C4-2B (cell line): ENCODE data around the gene ATP10D.
A peak's percentile ranks its signal among the peaks of the same experiment; 100 is the strongest.

Experiments used
- H3K27ac ChIP-seq: fragments of 450-650 bp; 2 replicates; pipeline ENCODE4 v1.5.1; 2017
- ZFX ChIP-seq: fragments of 450-650 bp; IDR thresholded peaks from 2 replicates; pipeline ENCODE4 v1.6.1; 2017
- TF ChIP-seq, protein P1 (sequence below): fragments of 450-650 bp; conservative IDR thresholded peaks from 2 replicates; pipeline ENCODE4 v1.5.1; 2017; ENCODE audit warnings: mild to moderate bottlenecking

ATP10D gene

DNA sequence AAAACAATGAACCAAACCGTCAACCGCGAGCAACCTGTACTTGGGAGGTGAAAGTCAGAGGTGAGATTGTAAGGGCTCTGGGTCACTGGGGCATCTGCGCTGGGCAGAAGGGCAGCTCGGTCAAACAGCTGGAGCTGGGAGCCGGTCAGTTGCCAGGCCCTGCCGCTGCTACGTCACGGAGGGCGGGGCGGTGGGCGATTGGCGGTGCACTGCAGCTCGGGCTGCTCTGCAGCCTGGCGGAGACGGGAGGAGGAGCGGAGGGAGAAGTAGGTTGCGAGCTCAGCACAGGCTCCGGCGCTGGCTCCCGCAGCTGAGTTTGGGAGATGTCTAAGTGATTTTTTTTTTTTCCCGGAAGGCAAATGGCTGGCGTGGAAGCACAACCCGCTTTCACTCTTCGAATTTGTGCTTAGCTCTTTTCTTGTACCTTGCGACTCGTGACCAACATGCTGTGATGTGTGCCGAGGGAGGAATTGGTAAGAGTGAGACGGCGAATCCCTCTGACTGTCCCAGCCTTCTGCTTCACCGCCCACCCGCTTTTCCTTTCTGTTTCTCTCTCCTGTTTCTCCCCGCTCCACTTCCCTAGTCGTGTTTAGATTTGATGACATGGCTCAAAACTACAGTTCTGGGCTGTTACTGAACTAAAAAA is at the start of gene ATP10D:
Gene ATP10D (plus strand): TSS at position 229 of the 646 bp plus-strand sequence. CDS start 27,266 bp downstream, outside the sequence.
- no peak for TF ChIP-seq ZFX
- TF ChIP-seq, protein P1, sequence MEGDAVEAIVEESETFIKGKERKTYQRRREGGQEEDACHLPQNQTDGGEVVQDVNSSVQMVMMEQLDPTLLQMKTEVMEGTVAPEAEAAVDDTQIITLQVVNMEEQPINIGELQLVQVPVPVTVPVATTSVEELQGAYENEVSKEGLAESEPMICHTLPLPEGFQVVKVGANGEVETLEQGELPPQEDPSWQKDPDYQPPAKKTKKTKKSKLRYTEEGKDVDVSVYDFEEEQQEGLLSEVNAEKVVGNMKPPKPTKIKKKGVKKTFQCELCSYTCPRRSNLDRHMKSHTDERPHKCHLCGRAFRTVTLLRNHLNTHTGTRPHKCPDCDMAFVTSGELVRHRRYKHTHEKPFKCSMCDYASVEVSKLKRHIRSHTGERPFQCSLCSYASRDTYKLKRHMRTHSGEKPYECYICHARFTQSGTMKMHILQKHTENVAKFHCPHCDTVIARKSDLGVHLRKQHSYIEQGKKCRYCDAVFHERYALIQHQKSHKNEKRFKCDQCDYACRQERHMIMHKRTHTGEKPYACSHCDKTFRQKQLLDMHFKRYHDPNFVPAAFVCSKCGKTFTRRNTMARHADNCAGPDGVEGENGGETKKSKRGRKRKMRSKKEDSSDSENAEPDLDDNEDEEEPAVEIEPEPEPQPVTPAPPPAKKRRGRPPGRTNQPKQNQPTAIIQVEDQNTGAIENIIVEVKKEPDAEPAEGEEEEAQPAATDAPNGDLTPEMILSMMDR, result no peak
- H3K27ac ChIP-seq, result no peak within 1 kb of the TSS; the same call in 1 of the 2 replicates

DNA sequence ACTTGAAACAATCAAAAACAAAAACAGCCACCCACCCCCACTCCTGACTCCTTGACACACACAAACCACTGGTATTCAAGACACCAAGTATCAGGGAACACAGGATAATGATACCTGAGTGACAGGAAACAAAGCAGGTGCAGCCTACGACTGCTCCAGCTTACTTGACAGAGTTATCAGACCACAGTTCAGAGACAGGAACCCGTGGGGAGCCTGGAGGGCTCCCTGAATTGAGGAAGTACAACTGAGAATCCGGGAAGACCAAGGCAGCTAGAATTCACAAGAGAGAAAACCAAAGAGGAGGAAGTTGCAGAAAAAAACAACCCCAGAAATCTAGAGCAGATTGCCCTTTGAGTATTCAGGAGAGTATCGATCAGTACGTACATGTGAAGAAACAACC is 42.1 kb upstream of the ATP10D start:
- no peak overlapping the region for H3K27ac ChIP-seq
- TF ChIP-seq, protein P1, result no peak
- no peak for TF ChIP-seq ZFX

DNA sequence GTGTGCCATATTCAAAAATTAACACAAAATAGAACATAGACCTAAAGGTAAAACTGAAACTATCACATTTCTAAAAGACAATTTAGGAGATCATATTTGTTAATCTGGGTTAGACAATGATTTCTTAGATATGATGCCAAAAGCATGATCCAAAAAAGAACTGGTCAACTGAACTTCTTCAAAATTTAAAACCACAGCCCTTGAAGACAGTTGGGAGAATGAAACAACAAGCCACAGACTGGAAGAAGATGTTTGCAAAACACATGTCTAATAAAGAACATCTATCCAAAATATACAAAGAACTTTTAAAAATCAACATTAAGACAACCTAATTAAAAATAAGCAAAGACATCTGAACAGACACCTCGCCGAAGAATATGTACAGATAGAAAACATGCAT is 41.0 kb upstream of the ATP10D start:
- H3K27ac ChIP-seq, result no peak overlapping the region
- TF ChIP-seq, protein P1, result no peak

DNA sequence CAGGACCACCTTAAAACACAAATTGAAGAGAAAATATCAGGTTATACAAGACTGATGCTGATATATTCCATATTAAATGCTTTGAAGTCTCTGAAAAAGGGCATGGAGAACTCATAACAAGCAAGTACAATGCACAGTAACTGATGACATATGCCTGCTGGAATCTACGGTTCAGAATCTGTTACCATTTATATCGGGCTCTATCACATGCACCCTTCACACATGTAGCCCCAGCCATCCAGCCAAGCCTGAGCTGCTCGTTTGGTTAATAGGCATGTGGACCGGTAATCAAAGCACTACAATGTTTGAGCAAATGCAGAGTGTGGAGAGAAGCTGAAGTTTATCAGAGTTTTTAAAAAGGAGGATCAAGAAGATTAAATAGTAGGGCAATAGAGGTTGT is 33.4 kb upstream of the ATP10D start:
- H3K27ac ChIP-seq, result no peak overlapping the region
- TF ChIP-seq ZFX, result no peak
- TF ChIP-seq, protein P1, result no peak

DNA sequence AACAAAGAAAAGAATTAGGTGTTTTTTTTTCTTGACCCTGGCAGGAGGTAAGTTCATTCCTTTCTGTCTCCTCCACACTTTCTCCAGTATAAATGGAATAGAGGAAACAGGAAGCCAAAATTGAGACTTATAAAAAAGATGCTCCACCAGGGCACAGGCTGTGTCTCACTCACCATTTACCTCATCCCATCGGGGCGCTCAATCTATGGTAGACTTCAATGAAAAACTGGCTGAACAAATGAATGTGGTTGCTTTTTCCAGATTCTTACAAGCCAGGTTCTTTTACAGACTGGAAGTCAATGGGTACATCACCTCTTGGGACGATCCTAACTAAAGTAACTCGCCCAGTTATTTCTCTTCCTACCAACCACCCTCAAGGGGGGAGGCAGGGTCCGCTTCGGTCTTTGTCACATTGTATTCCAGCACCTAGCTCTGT is 22.3 kb upstream of the ATP10D start:
- TF ChIP-seq, protein P1, result no peak
- TF ChIP-seq ZFX, result no peak

DNA sequence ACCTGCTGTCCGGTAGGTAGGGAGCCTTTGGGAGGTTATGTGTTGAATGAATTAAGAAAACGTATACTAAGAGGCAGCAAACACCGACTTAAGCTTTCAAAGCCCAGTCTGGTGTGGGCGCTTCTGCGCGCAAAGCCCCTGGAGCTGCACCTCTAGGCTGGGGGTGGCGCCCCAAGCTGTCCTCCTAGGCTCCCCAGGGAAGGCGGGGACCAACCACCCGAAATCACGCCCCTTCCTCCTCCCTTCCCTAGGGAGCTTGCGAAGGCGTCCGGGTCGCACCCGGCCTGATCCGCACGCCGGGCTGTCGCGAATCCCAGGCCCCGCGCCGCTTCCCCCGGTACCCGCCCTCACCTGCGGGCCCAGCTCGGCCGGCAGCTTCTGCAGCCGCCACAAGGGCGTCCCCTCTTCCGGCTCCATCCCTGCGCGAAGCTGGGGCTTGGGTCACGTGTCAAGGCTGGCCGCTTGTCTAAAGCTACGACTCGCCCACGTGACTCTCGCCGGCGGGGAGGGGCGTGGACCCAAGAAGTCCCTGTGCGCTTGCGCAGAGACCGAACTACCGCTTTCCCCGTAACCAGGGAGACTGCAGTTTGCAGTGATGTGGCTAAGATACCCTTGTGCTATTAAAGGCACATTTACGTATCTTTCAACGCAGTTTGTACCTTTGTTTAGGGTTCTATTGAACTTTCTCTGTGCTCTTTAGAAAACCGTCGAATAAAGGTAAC is 21.7 kb upstream of the ATP10D start, which contains the start of gene COMMD8:
Gene COMMD8 (minus strand): TSS at position 468 of the 722 bp plus-strand sequence. CDS start 51 bp downstream, at position 417.
- TF ChIP-seq, protein P1, result no peak; the same call in 1 of the 2 replicates
- TF ChIP-seq ZFX, result no peak
- H3K27ac ChIP-seq, result peak within 1 kb of the TSS; percentile 83

More for the DNA sequence above, 22.3 kb upstream of the ATP10D start:
- H3K27ac ChIP-seq, result peak overlapping the region; percentile 83

DNA sequence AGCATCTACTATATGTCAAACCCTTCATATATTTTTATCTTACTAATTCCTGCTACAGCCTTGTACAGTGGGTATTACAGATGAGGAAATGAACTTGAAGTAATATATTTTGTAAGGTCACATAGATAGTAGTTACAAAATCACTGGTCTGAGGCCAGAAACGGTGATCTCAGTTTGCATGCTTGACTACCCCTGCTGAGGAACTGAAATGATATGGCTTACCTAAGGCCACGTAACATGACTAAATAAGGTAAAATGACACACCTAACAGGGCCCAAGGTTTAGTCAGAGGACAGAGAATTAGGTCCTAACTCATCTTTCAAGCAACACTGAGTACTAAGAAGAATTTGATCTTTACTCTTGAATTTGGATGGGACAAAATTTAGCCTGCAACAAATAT is 20.1 kb upstream of the ATP10D start:
- no peak overlapping the region for H3K27ac ChIP-seq
- TF ChIP-seq ZFX, result no peak
- TF ChIP-seq, protein P1, result no peak
